ENCODE measurements around the gene CTSD.

GRCh38 chr11:1744891-1745700 is 18.6 kb downstream of the CTSD start:
- TF ChIP-seq CTCF (conservative IDR thresholded peaks at IDR 0.05; ENCODE audit: low read length), result no peak
- TF ChIP-seq EZH2phosphoT487 (IDR thresholded peaks at IDR 0.05; ENCODE audit: borderline replicate concordance, low read depth, low read length), result no peak

Measured in OCI-LY7 (cell line).